ENCODE results near the gene CDK14.
"Not testable (repeated sequence)": the region's sequence is repeated elsewhere in the genome, so short reads cannot be mapped to it uniquely, and the experiment has no call there.

Gene CDK14

DNA sequence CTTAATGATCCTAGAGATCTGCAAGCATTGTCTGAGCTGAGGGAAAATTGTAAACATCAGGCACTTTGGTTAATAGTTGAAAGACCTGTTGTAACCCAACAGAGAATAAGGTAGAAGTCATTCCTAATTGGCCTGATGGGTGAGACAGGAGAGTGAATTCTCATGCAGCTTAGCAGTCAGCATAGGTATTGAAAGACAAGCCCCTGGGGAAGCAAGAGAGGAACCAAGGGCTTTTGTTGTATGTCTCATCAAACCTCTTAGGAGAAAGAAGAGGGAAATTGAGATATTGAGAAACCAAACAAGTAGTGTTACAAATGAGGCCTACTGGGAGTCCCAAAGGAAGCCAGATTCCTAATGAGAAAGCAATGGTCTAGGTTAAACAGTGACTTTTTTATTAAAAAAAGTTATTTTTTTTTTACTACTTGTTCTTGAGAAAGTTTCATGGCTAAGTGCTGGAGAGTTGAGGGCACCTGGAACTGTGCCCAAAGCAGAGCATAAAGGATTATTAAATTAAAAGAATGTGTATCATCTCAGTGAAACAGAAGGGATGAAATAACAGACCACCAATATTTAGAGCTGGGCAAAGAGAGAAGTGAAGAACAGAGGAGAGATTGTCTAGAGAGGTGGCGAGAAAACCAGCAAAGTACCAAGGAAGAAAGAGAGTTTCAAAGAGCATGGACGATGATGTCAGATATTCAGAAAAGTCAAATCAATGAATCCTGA lies 168.9 kb downstream of the CDK14 start:
- DNase-seq = no peak

DNA sequence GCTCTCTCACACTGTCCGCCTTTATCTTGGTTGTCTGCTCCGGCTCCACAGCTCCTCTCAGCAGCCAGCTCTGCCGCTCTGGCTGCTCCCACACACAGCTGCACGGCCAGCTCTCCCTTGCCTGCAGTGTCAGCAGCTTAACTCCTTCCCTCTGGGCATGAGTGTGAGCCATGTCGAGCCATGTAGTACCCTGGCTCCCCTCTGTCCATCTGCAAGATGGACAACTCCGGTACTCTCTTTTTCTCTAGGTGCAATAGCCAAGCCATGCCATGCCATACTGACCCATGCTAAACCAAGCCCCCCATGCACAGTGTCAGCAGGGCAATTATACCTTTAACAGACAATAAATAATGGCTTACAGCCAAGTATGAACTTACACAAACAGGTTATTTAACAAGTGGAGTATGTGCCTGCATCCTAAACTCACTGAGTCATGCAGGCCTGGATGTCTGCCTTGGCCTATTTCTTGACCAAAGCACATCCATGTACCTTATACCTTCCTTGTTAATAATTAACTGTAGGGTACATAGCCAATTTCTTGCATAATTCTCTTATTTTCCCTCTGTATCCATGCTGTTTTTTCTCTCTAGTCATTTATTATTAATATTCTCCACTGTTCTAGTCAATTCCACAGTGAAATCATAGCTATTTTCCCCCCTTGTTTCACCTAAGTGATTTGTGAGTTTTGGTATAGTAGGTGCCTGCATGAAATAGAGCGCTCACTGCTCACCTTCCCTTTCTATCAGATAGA lies 170.9 kb downstream of the CDK14 start:
- DNase-seq = no peak

DNA sequence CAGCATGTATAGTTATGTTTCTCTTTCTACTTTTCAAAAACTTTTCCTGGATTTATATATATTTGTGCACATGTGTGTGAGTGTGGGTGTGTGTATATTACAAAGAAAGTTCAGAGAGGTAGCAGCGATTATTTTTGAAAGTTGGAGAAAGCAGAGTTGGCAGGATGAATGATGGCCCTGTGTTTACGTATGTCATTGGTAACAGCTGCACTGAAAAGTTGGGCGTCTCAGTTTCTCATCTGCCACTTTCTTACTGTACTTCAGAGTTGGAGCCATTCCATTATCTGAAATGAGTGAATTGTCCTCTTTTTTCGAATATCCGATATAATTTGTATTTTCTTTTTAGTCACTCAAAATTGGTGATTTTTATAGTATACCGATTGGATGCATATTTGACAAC lies 172.2 kb downstream of the CDK14 start:
- no peak for DNase-seq

DNA sequence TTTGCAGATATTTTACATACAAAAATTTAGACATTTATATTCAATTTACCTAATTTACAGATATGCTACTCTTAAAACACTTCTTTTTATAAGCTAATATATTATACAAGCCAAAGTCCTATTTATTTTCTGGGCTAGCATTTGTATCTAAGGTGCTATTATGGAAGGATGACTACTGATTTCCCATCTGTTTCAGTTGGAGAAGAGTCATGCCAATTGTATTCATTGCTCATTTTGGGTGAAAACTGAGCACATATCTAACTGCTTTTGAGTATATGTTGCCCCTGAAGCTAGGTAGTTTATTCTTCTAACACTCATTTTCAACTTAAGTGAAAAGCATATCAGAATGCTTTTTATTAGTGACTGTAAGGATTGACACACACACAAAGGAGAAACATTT lies 172.9 kb downstream of the CDK14 start:
- no peak for DNase-seq

DNA sequence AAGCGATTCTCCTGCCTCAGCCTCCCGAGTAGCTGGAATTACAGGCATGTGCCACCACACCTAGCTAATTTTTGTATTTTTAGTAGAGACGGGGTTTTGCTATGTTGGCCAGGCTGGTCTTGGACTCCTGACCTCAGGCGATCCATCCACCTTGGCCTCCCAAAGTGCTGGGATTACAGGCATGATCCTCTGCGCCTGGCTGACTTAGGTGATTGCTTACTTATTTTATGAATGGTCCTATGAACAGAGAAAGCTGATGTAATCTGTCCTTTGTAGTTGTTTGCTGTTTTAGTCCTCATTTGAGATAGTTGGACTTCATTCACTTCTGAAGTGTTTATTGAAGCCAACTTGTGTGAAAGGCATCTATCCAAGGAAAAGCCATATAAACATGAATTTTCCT lies 173.4 kb downstream of the CDK14 start:
- not testable (repeated sequence) for DNase-seq

DNA sequence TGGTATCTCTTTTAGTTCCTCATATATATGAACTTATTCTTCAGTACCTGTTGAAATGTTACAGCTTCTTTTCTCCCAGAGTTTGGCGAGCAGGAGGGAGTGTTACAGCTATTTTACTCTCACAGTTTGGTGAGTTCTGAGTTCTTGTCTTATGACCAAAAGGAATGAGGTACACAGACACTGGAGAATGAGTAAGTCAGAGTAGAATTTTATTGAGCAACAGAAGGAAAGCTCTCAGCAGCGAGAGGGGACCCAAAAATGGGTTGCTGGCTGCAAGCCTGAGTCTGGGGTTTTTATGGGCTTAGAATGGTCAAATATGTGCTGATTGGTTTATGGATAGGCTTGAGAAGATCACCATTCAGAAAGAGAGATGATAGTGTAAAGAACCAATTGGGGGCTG lies 175.2 kb downstream of the CDK14 start:
- no peak for DNase-seq

DNA sequence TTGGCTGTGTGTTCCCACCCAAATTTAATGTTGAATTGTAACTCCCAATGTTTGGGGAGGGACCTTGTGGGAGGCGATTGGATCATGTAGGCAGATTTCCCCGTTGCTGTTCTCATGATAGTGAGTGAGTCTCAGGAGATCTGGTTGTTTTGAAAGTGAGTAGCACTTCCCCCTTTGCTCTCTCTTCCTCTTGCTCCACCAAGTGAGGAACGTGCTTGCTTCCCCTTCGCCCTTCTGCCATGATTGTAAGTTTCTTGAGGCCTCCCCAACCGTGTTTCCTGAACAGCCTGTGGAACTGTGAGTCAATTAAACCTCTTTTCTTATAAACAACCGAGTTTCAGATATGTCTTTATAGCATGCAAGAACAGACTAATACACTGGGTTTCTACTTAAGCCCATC lies 176.3 kb downstream of the CDK14 start:
- no peak for DNase-seq

DNA sequence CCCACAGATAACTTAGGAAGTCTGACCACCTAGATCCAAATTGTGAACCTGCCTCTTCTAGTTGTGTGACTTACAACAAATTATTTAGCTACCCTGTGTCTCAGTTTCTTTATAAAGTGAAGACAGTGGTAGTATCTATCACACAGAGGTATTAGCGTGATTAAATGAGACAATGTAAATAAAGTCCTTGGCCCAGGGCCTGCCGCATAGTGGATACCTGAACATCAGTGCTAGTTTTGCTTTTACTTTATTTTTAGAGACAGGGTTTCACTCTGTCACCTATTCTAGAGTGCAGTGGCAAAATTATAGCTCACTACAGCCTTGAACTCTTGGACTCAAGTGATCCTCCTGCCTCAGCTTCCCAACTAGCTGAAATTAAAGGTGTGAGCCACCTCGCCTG lies 177.1 kb downstream of the CDK14 start:
- no peak for DNase-seq

DNA sequence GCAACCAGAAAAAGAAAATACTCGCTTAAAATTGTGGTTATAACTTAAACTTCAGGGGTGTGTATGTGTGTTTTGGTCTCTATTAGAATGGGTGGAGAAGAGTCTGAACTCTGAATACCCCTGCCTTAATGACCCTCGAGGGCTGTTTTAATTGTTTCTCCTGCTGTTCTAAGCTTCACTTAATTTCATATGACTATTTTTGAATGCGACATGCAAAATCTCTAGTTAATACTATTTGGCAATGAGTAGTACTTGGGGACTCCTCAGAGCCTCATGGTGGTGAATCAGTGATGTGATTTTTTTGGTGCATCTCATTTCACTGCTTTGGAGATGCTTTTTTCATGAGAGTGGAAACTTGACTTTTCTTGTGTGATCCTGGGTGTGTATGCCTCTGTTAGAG lies 178.6 kb downstream of the CDK14 start:
- no peak for DNase-seq

DNA sequence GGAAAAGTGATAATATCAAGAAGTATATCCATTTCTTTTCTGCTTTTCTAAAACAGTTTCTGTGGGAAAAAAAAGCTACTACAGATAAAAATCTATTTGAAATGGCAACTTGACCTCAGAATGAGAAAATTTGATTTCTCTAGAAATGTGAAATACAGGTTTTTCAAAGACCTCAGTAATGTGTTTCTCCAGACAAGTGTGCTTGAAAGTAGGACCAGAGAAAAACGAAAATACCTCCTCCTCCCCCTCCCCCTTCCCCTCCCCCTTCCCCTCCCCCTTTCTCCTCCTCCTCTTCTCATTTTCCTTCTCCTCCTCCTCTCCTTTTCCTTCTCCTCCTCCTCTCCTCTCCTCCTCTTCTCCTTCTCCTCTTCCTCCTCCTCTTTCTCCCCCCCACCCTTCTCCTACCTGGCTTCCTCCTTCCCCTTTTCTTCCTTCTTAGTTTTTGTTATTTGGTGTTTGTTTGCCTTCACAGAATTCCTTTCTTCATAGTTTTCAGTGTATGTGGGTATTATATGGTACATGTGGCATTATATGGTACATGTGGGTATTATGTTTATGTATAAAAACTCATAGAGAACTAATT lies 179.4 kb downstream of the CDK14 start:
- no peak for DNase-seq

DNA sequence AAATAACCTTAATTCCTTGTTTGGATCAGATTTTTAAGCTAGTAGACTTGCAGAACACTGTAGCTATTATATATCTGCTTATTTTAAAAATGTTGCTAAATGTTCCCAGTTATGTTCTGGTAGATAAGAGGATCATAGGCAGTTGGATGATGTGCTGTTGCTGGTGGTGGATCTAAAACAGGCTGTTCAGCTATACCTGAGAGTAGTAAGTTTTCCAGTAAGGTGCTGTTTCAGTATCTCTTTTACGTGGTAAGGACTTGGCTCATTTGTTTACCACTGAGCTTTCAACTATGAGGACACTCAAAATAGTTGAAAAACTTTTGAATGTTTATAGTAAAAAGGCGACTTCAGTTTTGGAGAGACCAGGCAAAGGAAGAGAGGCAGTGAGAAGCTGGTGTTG lies 180.9 kb downstream of the CDK14 start:
- DNase-seq = no peak

DNA sequence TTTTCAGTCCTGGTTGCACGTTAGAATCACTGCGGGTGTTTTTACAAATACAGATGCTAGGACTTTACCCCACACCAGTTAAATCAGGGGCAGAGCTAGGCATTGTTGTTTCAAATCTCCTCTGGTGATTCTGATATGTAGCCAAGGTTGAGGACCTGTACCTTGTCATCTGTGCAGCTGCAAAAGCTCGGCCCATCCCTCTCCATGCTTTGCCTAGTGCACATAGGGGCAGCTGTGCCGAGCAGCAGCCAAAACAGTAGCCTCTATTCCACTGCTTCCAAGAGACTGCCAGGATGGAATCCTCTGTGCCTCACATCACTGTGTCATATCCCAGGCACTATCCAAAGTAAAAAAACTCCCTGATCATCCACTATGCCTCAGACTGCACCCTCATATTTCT lies 181.3 kb downstream of the CDK14 start:
- no peak for DNase-seq

DNA sequence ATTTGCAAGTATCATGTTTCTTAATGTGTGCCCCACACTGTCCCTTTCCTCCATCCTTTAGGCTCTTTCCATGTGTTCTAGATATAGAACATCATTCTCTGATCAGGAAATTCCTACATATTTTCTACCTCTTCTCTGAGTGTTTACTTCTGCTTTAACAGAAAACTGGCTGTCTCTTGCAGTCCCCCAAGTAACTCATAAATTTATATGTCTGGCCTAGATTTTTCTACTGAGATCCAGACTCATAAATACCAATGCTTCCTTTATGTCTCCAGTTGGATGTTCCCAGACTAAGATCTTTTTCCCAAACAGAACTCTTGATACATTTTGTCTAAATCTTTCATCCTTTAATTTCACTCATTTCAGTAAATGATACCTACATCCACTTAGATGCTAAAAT lies 181.8 kb downstream of the CDK14 start:
- DNase-seq = no peak

DNA sequence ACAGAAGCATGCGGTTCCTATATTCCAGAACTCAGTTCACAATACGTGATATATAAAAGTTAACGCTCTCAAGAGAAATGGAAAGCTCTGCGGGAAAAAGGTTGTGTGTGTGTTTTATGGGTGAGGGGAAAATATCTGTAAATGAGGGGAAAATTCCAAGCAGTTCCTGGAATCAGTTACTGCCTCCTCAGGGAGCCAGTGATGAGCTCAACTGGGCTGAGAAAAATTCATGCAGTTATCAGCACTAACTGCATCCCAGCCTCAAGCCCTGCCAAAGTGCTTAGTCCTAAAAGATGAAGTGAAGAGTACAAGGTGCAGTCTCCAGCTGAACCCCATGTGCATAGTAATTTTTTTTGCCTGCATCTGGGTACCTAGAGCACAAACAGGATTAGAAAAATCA lies 191.9 kb downstream of the CDK14 start:
- DNase-seq = no peak

DNA sequence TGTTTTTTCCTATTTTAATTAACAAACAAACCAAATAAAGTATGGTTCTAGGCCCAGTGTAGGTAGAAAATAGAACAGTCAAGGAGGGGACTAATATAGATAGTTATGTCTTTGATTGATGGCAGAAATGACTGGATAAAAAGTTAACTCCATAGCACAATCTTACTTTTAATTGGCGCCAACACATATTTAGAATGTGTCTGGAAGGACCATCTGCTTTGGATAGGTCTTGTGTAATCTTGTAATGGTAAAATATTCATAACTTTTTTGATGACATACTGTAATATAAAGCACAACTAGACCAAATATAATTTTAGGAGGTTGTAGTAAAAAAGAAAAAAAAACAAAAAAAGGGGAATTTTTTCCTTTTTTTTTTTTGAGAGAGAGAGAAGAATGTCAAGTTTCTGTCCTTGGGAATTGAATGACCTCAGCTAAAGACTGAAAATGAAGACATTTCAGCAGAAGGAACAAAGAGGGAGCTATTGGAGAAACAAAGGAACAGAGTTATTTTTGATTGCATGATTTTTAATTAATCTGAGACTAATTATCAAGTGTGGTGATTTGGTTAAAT lies 193.7 kb downstream of the CDK14 start:
- DNase-seq = no peak

DNA sequence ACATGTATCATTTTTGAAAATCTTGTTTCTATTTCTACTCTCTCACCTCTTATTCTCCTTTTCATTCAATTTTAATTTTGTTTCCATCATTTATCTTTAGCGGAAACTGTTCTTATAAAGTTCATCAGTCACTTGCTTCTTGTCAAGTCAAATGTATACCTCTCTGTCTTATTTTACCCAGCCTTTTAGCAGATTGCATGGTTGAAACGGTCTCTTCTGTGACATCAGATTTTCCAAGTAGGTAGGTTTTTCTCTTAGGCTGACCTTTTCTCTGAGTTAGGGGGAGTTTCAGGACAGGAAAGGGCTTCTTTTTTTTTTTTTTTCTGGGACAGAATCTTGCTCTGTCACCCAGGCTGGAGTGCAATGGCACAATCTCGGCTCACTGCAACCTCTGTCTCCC lies 195.5 kb downstream of the CDK14 start:
- DNase-seq = no peak

DNA sequence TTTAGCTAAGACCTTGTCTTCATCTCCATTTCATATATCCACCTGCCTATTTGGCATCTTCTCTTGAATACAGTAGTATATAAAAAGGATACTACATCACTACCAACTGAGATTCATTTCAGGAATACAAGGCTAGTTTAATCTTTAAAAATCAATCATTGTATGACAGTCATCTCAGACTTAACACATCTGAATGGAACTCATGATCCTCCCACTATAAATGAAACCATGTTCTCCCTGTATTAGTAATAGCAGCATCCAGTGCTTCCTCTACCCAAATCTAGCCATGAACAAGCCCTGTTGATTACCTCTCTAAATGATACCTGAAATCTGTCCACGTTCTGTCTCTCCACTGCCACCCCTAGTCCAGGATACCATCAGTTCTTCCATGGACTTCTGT lies 196.2 kb downstream of the CDK14 start:
- no peak for DNase-seq

DNA sequence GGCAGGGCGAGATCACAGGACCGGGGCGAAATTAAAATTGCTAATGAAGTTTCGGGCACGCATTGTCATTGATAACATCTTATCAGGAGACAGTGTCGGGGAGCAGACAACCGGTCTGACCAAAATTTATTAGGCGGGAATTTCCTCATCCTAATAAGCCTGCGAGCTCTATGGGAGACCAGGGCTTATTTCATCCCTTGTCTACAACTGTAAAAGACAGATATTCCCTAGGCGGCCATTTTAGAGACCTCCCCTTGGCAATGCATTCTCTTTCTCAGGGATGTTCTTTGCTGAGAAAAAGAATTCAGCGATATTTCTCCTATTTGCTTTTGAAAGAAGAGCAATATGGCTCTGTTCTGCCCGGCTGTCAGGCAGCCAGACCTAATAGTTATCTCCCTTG lies 198.1 kb downstream of the CDK14 start:
- not testable (repeated sequence) for DNase-seq

DNA sequence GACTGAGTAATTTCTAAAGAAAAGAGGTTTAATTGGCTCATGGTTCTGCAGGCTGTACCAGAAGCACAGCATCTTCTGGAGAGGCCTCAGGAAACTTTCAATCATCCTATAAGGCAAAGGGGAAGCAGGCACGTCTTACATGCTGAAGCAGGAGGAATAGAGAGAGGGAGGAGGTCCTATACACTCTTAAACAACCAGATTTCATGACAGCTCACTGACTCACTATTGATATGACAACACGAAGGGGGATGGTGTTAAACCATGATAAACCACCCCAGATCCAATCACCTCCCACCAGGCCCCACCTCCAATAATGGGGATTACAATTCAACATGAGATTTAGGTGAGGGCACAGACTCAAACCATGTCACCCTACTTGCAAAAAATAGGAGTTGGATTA lies 201.5 kb downstream of the CDK14 start:
- no peak for DNase-seq

DNA sequence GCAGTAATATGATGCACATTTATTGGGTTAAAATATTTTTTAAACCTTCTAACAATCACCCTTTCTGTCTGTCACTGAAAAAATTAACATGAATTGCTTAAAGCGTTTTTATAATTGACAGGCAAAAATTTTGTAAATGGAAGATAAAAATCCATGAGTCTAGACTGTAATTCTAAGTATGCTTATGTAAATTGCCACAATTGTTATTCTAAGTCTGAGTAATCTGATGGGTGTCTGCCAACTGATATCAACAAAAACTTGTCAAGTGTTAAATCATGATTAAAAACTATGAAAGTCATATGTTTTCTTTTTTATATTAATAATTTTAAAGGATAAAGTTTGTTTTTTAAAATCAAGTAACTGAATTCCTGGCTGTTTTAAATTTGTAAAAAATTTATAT lies 208.2 kb downstream of the CDK14 start:
- DNase-seq = no peak

DNA sequence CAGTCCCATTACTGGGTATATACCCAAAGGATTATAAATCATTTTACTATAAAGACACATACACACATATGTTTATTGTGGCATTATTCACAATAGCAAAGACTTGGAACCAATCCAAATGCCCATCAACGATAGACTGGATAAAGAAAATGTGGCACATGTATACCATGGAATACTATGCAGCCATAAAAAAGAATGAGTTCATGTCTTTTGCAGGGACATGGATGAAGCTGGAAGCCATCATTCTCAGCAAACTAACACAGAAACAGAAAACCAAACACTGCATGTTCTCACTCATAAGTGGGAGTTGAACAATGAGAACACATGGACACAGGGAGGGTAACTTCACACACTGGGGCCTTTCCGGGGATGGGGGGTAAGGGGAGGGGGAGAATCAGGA lies 219.4 kb downstream of the CDK14 start:
- not testable (repeated sequence) for DNase-seq

DNA sequence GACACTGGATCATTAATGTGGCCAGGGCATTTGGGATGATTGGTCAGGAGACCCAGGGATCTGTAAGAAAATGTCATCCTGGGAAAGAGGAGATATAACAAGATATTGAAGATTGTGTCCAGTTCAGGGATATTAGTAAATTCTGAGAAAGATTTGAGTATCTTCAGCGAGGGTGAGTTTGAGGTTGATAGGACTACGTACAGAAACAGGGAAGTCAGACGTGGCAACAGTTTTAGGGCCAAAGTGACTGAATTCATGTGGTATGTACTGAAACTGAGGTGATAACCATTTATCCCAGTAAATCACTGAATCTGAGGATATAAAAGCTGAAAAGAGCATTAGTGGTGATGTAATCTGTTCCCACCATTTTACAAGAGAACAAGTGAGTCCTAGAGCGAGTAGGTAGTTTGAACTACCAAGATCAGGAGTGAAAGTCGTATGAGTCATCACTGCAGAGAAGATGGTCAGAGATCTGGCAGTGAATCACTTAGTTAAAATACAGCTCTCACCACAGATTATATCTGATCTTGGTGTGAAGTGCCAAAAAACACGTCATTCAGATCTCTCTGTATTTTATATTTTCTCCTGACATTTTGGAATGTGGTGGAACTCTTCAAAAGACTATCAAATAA lies 220.5 kb downstream of the CDK14 start:
- no peak for DNase-seq

DNA sequence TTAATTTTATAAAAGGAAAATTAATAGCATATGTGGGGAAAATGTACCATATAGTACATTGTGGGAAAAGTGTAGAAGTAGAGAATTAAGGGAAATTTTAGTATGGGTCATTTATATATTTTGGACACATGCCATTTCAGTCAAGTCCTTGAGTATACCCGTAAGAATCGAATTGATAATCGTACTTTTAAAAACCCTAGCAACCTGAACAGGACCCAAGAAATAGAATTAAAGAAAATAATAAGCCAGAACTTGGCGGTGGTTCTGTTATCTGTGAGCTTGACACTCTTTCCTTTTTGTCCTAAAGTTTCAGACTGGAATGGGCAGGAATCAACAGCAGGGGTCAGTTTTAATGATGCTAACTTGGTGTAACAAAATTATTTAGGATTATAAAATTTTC lies 221.0 kb downstream of the CDK14 start:
- no peak for DNase-seq

DNA sequence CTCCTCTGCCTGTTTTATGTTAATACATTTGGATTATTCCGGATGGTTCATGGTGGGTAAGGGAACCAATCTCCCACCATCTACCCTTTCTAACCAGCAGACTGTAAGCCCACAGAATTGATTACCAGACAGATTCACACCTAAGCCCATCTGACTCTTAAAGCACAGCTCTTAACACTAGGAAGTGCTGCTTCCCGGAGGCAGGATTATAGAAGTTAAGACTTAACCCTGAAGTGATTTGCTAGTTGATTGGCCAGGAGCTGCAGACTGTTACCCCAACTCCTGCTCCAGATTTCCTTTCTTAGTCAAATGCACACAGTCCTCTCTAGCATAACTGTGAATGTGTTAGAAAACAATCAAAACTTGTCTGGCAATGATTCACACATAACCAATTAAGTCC lies 221.7 kb downstream of the CDK14 start:
- no peak for DNase-seq
